MM.1S (cell line): Measurements from ENCODE around the gene SSBP2.

ENCODE experiments used
- EZH2 ChIP-seq: fragments of 300-600 bp; sonication (generic); optimal IDR thresholded peaks from 2 replicates; pipeline ENCODE3; 2017; ENCODE audit warnings: low read depth, mild to moderate bottlenecking, antibody characterized with exemption, low read length, mixed read lengths
- EZH2phosphoT487 ChIP-seq: fragments of 300-600 bp; sonication (generic); IDR thresholded peaks from 2 replicates; pipeline ENCODE4 v1.6.1; 2018; ENCODE audit warnings: antibody characterized with exemption, low read length
- TF ChIP-seq, protein P1 (sequence below): fragments of 300-600 bp; sonication (generic); IDR thresholded peaks from 2 replicates; pipeline ENCODE4 v1.5.1; 2016; ENCODE audit warnings: antibody characterized with exemption, low read length, mixed read lengths

DNA sequence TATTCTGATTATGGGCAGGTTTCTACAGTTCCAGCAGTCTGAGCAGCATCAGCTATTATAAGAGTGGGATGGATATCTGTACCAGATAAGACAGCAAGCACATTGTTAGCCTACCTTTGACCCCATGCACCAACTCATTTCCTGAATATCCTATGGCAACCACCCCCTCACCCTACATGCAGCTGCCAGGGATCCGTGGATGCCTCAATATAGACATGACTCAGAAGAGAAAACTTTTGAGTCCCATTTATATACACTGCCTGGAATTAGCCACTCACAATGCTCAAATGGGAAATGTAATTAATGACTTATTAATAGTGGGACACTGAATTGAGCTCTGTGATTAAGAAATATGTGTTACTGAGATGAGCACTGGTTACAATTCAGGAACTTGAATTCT is 124.4 kb downstream of the SSBP2 start:
- TF ChIP-seq, protein P1, sequence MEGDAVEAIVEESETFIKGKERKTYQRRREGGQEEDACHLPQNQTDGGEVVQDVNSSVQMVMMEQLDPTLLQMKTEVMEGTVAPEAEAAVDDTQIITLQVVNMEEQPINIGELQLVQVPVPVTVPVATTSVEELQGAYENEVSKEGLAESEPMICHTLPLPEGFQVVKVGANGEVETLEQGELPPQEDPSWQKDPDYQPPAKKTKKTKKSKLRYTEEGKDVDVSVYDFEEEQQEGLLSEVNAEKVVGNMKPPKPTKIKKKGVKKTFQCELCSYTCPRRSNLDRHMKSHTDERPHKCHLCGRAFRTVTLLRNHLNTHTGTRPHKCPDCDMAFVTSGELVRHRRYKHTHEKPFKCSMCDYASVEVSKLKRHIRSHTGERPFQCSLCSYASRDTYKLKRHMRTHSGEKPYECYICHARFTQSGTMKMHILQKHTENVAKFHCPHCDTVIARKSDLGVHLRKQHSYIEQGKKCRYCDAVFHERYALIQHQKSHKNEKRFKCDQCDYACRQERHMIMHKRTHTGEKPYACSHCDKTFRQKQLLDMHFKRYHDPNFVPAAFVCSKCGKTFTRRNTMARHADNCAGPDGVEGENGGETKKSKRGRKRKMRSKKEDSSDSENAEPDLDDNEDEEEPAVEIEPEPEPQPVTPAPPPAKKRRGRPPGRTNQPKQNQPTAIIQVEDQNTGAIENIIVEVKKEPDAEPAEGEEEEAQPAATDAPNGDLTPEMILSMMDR = no peak
- TF ChIP-seq EZH2phosphoT487 (no peak), EZH2 (no peak)
